SK-N-SH treated with all-trans-retinoic acid at 6 μM for 48 hours (cell line): ENCODE results near the gene MTPN.

Experiments used
- ATAC-seq: fragments of 200-7000 bp; cut with Tn5 transposase; 3 replicates; pipeline ENCODE4 v1.9.1; 2020; ENCODE audit warnings: mild to moderate bottlenecking, moderate library complexity
- ARNTL ChIP-seq: fragments of 450-650 bp; formaldehyde crosslinking; IDR thresholded peaks from 2 replicates; pipeline ENCODE4 v1.5.0; 2020; ENCODE audit warnings: low read depth, mild to moderate bottlenecking, moderate library complexity, borderline replicate concordance
- BACH2 ChIP-seq: fragments of 250-450 bp; sonication (Bioruptor Pico); IDR thresholded peaks from 2 replicates; pipeline ENCODE4 v1.9.0; 2021; ENCODE audit warnings: mild to moderate bottlenecking, borderline replicate concordance
- CREB5 ChIP-seq: fragments of 250-450 bp; sonication (Bioruptor Pico); IDR thresholded peaks from 2 replicates; pipeline ENCODE4 v1.5.1; 2020; ENCODE audit warnings: low read depth, mild to moderate bottlenecking, moderate library complexity
- CSDC2 ChIP-seq: fragments of 250-450 bp; sonication (Bioruptor Pico); IDR thresholded peaks from 2 replicates; pipeline ENCODE4 v1.5.0; 2020; ENCODE audit warnings: mild to moderate bottlenecking, moderate library complexity
- CSRNP3 ChIP-seq: fragments of 250-450 bp; sonication (Bioruptor Pico); IDR thresholded peaks from 2 replicates; pipeline ENCODE4 v1.5.1; 2021; ENCODE audit warnings: mild to moderate bottlenecking, moderate library complexity
- ESRRG ChIP-seq: fragments of 250-450 bp; sonication (Bioruptor Pico); IDR thresholded peaks from 2 replicates; pipeline ENCODE4 v1.6.1; 2021; ENCODE audit warnings: mild to moderate bottlenecking
- GLIS3 ChIP-seq: fragments of 250-450 bp; sonication (Bioruptor Pico); IDR thresholded peaks from 2 replicates; pipeline ENCODE4 v1.5.0; 2020; ENCODE audit warnings: mild to moderate bottlenecking, moderate library complexity
- ISL1 ChIP-seq: fragments of 250-450 bp; sonication (Bioruptor Pico); IDR thresholded peaks from 2 replicates; pipeline ENCODE4 v2.1.2; 2022; ENCODE audit warnings: mild to moderate bottlenecking, moderate library complexity
- OSR1 ChIP-seq: fragments of 250-450 bp; sonication (Bioruptor Pico); IDR thresholded peaks from 2 replicates; pipeline ENCODE4 v1.8.0; 2022; ENCODE audit warnings: moderate library complexity, mild to moderate bottlenecking, inconsistent platforms
- PATZ1 ChIP-seq: fragments of 250-450 bp; sonication (Bioruptor Pico); IDR thresholded peaks from 2 replicates; pipeline ENCODE4 v1.8.0; 2020; ENCODE audit warnings: mild to moderate bottlenecking, moderate library complexity, borderline replicate concordance
- PPARA ChIP-seq: fragments of 250-450 bp; sonication (Bioruptor Pico); IDR thresholded peaks from 2 replicates; pipeline ENCODE4 v1.5.0; 2020; ENCODE audit warnings: mild to moderate bottlenecking, borderline replicate concordance
- RARB ChIP-seq: fragments of 250-450 bp; sonication (Bioruptor Pico); IDR thresholded peaks from 2 replicates; pipeline ENCODE4 v1.8.0; 2021; ENCODE audit warnings: mild to moderate bottlenecking, moderate library complexity
- SNAI2 ChIP-seq: fragments of 250-450 bp; sonication (Bioruptor Pico); IDR thresholded peaks from 2 replicates; pipeline ENCODE4 v1.5.0; 2020; ENCODE audit warnings: mild to moderate bottlenecking, moderate library complexity
- TCF4 ChIP-seq: fragments of 250-450 bp; sonication (Bioruptor Pico); IDR thresholded peaks from 2 replicates; pipeline ENCODE4 v1.8.0; 2021; ENCODE audit warnings: mild to moderate bottlenecking, moderate library complexity, borderline replicate concordance
- TOX ChIP-seq: fragments of 250-450 bp; sonication (Bioruptor Pico); IDR thresholded peaks from 2 replicates; pipeline ENCODE4 v1.8.0; 2021; ENCODE audit warnings: mild to moderate bottlenecking, moderate library complexity, borderline replicate concordance
- ZC3H10 ChIP-seq: fragments of 250-450 bp; sonication (Bioruptor Pico); IDR thresholded peaks from 2 replicates; pipeline ENCODE4 v1.5.1; 2021; ENCODE audit warnings: mild to moderate bottlenecking, moderate library complexity
- ZFP3 ChIP-seq: fragments of 250-450 bp; sonication (Bioruptor Pico); IDR thresholded peaks from 2 replicates; pipeline ENCODE4 v1.5.0; 2020; ENCODE audit warnings: mild to moderate bottlenecking, moderate library complexity
- ZFP30 ChIP-seq: fragments of 450-650 bp; formaldehyde crosslinking; IDR thresholded peaks from 2 replicates; pipeline ENCODE4 v1.5.0; 2022; ENCODE audit warnings: mild to moderate bottlenecking, moderate library complexity
- ZNF565 ChIP-seq: fragments of 450-650 bp; formaldehyde crosslinking; conservative IDR thresholded peaks from 2 replicates; pipeline ENCODE4 v1.5.0; 2020; ENCODE audit warnings: low read depth, mild to moderate bottlenecking, moderate library complexity
- ZNF70 ChIP-seq: fragments of 450-650 bp; formaldehyde crosslinking; IDR thresholded peaks from 2 replicates; pipeline ENCODE4 v1.5.0; 2020; ENCODE audit warnings: mild to moderate bottlenecking, moderate library complexity
- ZNF8 ChIP-seq: fragments of 450-650 bp; formaldehyde crosslinking; IDR thresholded peaks from 2 replicates; pipeline ENCODE4 v1.5.0; 2020; ENCODE audit warnings: mild to moderate bottlenecking, moderate library complexity
- TF ChIP-seq, protein P1 (sequence below): fragments of 250-450 bp; sonication (Bioruptor Pico); IDR thresholded peaks from 2 replicates; pipeline ENCODE4 v1.5.0; 2020; ENCODE audit warnings: mild to moderate bottlenecking, moderate library complexity
- TF ChIP-seq, protein P2 (sequence below): fragments of 250-450 bp; sonication (Bioruptor Pico); IDR thresholded peaks from 2 replicates; pipeline ENCODE4 v1.8.0; 2021; ENCODE audit warnings: low read depth, mild to moderate bottlenecking, moderate library complexity, borderline replicate concordance

Gene MTPN

DNA sequence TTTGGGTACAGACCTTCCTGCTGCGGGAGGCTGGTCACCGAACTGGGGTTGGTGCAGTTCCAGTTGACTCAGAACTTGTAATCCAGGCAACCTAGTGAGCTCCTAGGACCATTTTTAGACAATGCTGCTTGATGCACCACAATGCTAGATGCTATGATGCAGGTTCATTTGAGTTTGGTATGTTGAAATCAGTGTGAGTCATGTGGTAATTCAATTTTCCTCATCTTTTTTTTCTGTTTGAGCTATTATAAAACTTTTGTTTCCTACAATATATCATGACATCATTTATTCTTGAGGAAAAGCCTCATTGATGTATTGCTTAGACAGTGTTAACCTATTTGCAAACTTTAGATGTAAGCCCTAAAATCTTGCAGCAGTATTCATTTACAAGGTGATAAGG lies 40.9 kb upstream of the MTPN start:
- ATAC-seq, result peak; percentile 76
- TF ChIP-seq CREB5, result peak; percentile 92; the same call in 1 of the 2 replicates
- no peak; the same call in none of the 2 replicates for TF ChIP-seq SNAI2
- TF ChIP-seq, protein P1, sequence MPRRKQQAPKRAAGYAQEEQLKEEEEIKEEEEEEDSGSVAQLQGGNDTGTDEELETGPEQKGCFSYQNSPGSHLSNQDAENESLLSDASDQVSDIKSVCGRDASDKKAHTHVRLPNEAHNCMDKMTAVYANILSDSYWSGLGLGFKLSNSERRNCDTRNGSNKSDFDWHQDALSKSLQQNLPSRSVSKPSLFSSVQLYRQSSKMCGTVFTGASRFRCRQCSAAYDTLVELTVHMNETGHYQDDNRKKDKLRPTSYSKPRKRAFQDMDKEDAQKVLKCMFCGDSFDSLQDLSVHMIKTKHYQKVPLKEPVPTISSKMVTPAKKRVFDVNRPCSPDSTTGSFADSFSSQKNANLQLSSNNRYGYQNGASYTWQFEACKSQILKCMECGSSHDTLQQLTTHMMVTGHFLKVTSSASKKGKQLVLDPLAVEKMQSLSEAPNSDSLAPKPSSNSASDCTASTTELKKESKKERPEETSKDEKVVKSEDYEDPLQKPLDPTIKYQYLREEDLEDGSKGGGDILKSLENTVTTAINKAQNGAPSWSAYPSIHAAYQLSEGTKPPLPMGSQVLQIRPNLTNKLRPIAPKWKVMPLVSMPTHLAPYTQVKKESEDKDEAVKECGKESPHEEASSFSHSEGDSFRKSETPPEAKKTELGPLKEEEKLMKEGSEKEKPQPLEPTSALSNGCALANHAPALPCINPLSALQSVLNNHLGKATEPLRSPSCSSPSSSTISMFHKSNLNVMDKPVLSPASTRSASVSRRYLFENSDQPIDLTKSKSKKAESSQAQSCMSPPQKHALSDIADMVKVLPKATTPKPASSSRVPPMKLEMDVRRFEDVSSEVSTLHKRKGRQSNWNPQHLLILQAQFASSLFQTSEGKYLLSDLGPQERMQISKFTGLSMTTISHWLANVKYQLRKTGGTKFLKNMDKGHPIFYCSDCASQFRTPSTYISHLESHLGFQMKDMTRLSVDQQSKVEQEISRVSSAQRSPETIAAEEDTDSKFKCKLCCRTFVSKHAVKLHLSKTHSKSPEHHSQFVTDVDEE (CRISPR knock-in tag), result peak; percentile 12; the same call in 1 of the 2 replicates
- no peak for TF ChIP-seq BACH2
- no peak for TF ChIP-seq ZNF70 (CRISPR knock-in tag)
- peak; percentile 94 for TF ChIP-seq ISL1 (CRISPR knock-in tag)
- TF ChIP-seq TCF4 (CRISPR knock-in tag), result no peak
- no peak for TF ChIP-seq PPARA (CRISPR knock-in tag)
- TF ChIP-seq GLIS3 (CRISPR knock-in tag), result no peak
- TF ChIP-seq OSR1 (CRISPR knock-in tag), result no peak
- 0 out of 2 replicates have a peak, but pooled peaks have one; percentile 33 for TF ChIP-seq CSRNP3
- TF ChIP-seq ESRRG, result 0 out of 2 replicates have a peak, but pooled peaks have one; percentile 53
- 0 out of 2 replicates have a peak, but pooled peaks have one; percentile 45 for TF ChIP-seq ZNF565 (CRISPR knock-in tag)
- TF ChIP-seq ZFP30 (CRISPR knock-in tag), result no peak
- peak; percentile 80 for TF ChIP-seq ZC3H10 (CRISPR knock-in tag)
- TF ChIP-seq PATZ1 (CRISPR knock-in tag), result peak; percentile 58; the same call in 1 of the 2 replicates
- no peak for TF ChIP-seq RARB (CRISPR knock-in tag)
- TF ChIP-seq ARNTL (CRISPR knock-in tag), result no peak
- TF ChIP-seq CSDC2 (CRISPR knock-in tag), result peak; percentile 96
- TF ChIP-seq, protein P2, sequence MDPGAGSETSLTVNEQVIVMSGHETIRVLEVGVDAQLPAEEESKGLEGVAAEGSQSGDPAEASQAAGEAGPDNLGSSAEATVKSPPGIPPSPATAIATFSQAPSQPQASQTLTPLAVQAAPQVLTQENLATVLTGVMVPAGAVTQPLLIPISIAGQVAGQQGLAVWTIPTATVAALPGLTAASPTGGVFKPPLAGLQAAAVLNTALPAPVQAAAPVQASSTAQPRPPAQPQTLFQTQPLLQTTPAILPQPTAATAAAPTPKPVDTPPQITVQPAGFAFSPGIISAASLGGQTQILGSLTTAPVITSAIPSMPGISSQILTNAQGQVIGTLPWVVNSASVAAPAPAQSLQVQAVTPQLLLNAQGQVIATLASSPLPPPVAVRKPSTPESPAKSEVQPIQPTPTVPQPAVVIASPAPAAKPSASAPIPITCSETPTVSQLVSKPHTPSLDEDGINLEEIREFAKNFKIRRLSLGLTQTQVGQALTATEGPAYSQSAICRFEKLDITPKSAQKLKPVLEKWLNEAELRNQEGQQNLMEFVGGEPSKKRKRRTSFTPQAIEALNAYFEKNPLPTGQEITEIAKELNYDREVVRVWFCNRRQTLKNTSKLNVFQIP (CRISPR knock-in tag), result no peak
- no peak for TF ChIP-seq TOX
- TF ChIP-seq ZFP3 (CRISPR knock-in tag), result peak; percentile 90
- no peak for TF ChIP-seq ZNF8 (CRISPR knock-in tag)

- ATAC-seq, result no peak
- TF ChIP-seq, protein P1 (CRISPR knock-in tag), result no peak
- no peak for TF ChIP-seq CSRNP3
- no peak for TF ChIP-seq CSDC2 (CRISPR knock-in tag)
- TF ChIP-seq ZNF565 (CRISPR knock-in tag), result no peak
- no peak for TF ChIP-seq ISL1 (CRISPR knock-in tag)
- no peak for TF ChIP-seq SNAI2
- no peak for TF ChIP-seq ZFP30 (CRISPR knock-in tag)
- TF ChIP-seq ESRRG, result no peak
- TF ChIP-seq CREB5, result no peak
- no peak for TF ChIP-seq ZNF8 (CRISPR knock-in tag)
- no peak for TF ChIP-seq TCF4 (CRISPR knock-in tag)
- TF ChIP-seq RARB (CRISPR knock-in tag), result no peak
Measured at GRCh38 chr7:136016649-136017395, 39.7 kb upstream of the MTPN start.
